GM12878 (cell line): Measurements from ENCODE around the gene FBXW9.

Experiments used
- CTCF ChIP-seq, 3 experiments: IDR thresholded peaks in 2 of 3; conservative IDR thresholded peaks in 1 of 3; 2 replicates each; pipeline ENCODE4 v1.5.1; 2011; ENCODE audit warnings: low read depth in 3 of 3, low read length in 3 of 3, mild to moderate bottlenecking in 3 of 3, control low read depth in 2 of 3, moderate library complexity in 2 of 3, inconsistent platforms in 1 of 3, mixed read lengths in 1 of 3; ENCODE audit not compliant: control insufficient read depth in 2 of 3, insufficient read depth in 1 of 3; ENCODE audit errors: extremely low read depth in 1 of 3
- MXI1 ChIP-seq: fragments of 150-350 bp; IDR thresholded peaks from 2 replicates; pipeline ENCODE4 v1.6.1; 2011; ENCODE audit warnings: low read depth, mild to moderate bottlenecking, inconsistent platforms, low read length, improper control_type of control experiment
- POLR2A ChIP-seq: IDR thresholded peaks from 2 replicates; pipeline ENCODE4 v1.6.1; 2011; ENCODE audit warnings: low read depth, mild to moderate bottlenecking, low read length
- RAD21 ChIP-seq: IDR thresholded peaks from 2 replicates; pipeline ENCODE4 v1.6.1; 2011; ENCODE audit warnings: mild to moderate bottlenecking, low read depth, low read length, moderate library complexity; ENCODE audit not compliant: insufficient read depth
- SMC3 ChIP-seq: IDR thresholded peaks from 2 replicates; pipeline ENCODE4 v1.6.1; 2011; ENCODE audit warnings: low read length, improper control_type of control experiment, borderline replicate concordance
- ZNF274 ChIP-seq: IDR thresholded peaks from one replicate; pipeline ENCODE4 v1.8.0; 2011; ENCODE audit not compliant: insufficient read length, insufficient read depth

- TF ChIP-seq CTCF (IDR thresholded peaks at IDR 0.05 in 2 of 3, conservative IDR thresholded peaks at IDR 0.05 in 1 of 3; ENCODE audit: control insufficient read depth in 2 of 3, extremely low read depth in 1 of 3, insufficient read depth in 1 of 3, low read depth in 3 of 3, low read length in 3 of 3), result no peak
- no peak for TF ChIP-seq SMC3
- no peak for TF ChIP-seq MXI1
- no peak for TF ChIP-seq RAD21
- no peak for TF ChIP-seq POLR2A
- no peak for TF ChIP-seq ZNF274
Observed at GRCh38 chr19:12715929-12716328, 19.5 kb upstream of the FBXW9 start.
